H1 (cell line): ENCODE measurements around the gene HIBCH. TPM values are rescaled to one million over a fixed set of nuclear protein-coding genes. Genes with fewer than 3 reads are reported as not detected.

Source experiments
- CTCF ChIA-PET: fragments of 300-600 bp; sonication (Branson Sonifier 250); formaldehyde crosslinking; loops from one replicate; lab custom pipeline; 2021; ENCODE audit not compliant: partially characterized antibody; lab: Charles Lee
- POLR2A ChIA-PET: fragments of 300-600 bp; sonication (Branson Sonifier 250); formaldehyde crosslinking; loops from one replicate; lab custom pipeline; 2021; ENCODE audit warnings: inconsistent platforms; ENCODE audit not compliant: partially characterized antibody; lab: Charles Lee
- DNase-seq, 2 experiments: peaks; one replicate each; pipeline versions ENCODE4 v3.0.0 to v3.0.0-alpha.2; 2010 to 2022; ENCODE audit warnings: low spot score in 2 of 2, low read depth in 1 of 2, mixed read lengths in 1 of 2
- FAIRE-seq: peaks from 2 replicates; lab custom pipeline; 2011; peaks lifted over from hg19 to GRCh38; lab: Jason Lieb, UNC
- H2AFZ ChIP-seq: 2 replicates; pipeline ENCODE4 v1.8.1; 2012; ENCODE audit warnings: low read length, inconsistent platforms
- H2AK5ac ChIP-seq: 2 replicates; pipeline ENCODE4 v1.6.1; 2013; ENCODE audit warnings: low read depth, low read length
- H2BK120ac ChIP-seq: replicated peaks from 2 replicates; pipeline ENCODE3; 2013; ENCODE audit warnings: low read depth, low read length, inconsistent platforms
- H2BK12ac ChIP-seq: 2 replicates; pipeline ENCODE4 v1.6.1; 2013; ENCODE audit warnings: low read depth, low read length
- H2BK15ac ChIP-seq: 2 replicates; pipeline ENCODE4 v1.6.1; 2013; ENCODE audit warnings: low read length
- H2BK20ac ChIP-seq: 2 replicates; pipeline ENCODE4 v1.6.1; 2013; ENCODE audit warnings: low read length
- H2BK5ac ChIP-seq: 2 replicates; pipeline ENCODE4 v1.6.1; 2013; ENCODE audit warnings: low read depth, low read length
- H3K14ac ChIP-seq: 2 replicates; pipeline ENCODE4 v1.6.1; 2013; ENCODE audit warnings: inconsistent platforms; ENCODE audit not compliant: insufficient read length
- H3K18ac ChIP-seq: 2 replicates; pipeline ENCODE4 v1.6.1; 2013; ENCODE audit warnings: low read length; ENCODE audit errors: extremely low read depth
- H3K23ac ChIP-seq: 2 replicates; pipeline ENCODE4 v1.6.1; 2013; ENCODE audit warnings: inconsistent platforms; ENCODE audit not compliant: insufficient read length
- H3K23me2 ChIP-seq: 2 replicates; pipeline ENCODE4 v1.6.1; 2013; ENCODE audit warnings: low read depth, low read length
- H3K27ac ChIP-seq: 2 replicates; pipeline ENCODE4 v1.6.1; 2011; ENCODE audit warnings: low read depth, low read length, inconsistent platforms
- H3K27me3 ChIP-seq, 4 experiments: replicated peaks in 1 of 4; 1 replicate in 1 of 4; 2 replicates in 3 of 4; pipeline versions ENCODE4 v1.6.1 to v1.8.1; 2011 to 2013; ENCODE audit warnings: low read length in 3 of 4, mild to moderate bottlenecking in 3 of 4, inconsistent platforms in 2 of 4, mixed read lengths in 2 of 4, moderate library complexity in 1 of 4; ENCODE audit not compliant: control insufficient read depth in 3 of 4, insufficient read depth in 3 of 4; ENCODE audit errors: extremely low read depth in 1 of 4
- H3K36me3 ChIP-seq, 4 experiments: 2 replicates each; pipeline versions ENCODE4 v1.6.1 to v1.8.1; 2011 to 2013; ENCODE audit warnings: mild to moderate bottlenecking in 4 of 4, low read length in 3 of 4, moderate library complexity in 2 of 4, control low read depth in 1 of 4, inconsistent platforms in 1 of 4; ENCODE audit not compliant: insufficient read depth in 4 of 4, control insufficient read depth in 2 of 4
- H3K4ac ChIP-seq: replicated peaks from 2 replicates; pipeline ENCODE3; 2013; ENCODE audit warnings: low read length, low read depth, mixed read lengths, inconsistent platforms; ENCODE audit not compliant: insufficient read length
- H3K4me1 ChIP-seq, 4 experiments: replicated peaks in 1 of 4; 1 replicate in 1 of 4; 2 replicates in 3 of 4; pipeline versions ENCODE4 v1.6.1 to v1.8.1; 2011 to 2013; ENCODE audit warnings: low read length in 3 of 4, inconsistent platforms in 2 of 4, mixed read lengths in 1 of 4; ENCODE audit not compliant: insufficient read depth in 4 of 4, control insufficient read depth in 3 of 4
- H3K4me2 ChIP-seq, 2 experiments: 2 replicates each; pipeline versions ENCODE4 v1.6.1 to v1.8.1; 2011 to 2013; ENCODE audit warnings: low read depth in 2 of 2, low read length in 2 of 2, control low read depth in 1 of 2, inconsistent platforms in 1 of 2, mild to moderate bottlenecking in 1 of 2; ENCODE audit not compliant: insufficient read depth in 1 of 2
- H3K4me3 ChIP-seq, 4 experiments: fragments of 200-600, 300-600 bp in 1 of 4; sonication (generic), shearing (Covaris generic), sonication (Bioruptor Twin) in 1 of 4; 2 replicates each; pipeline versions ENCODE4 v1.5.1 to v1.8.1; 2011 to 2016; ENCODE audit warnings: low read length in 4 of 4, low read depth in 3 of 4, control low read depth in 2 of 4, inconsistent platforms in 2 of 4, mild to moderate bottlenecking in 2 of 4, mixed read lengths in 1 of 4, moderate library complexity in 1 of 4; ENCODE audit not compliant: insufficient read depth in 2 of 4; ENCODE audit errors: extremely low read depth in 1 of 4
- H3K56ac ChIP-seq: replicated peaks from 2 replicates; pipeline ENCODE3; 2013; ENCODE audit warnings: low read depth, mild to moderate bottlenecking, mixed read lengths, low read length, inconsistent platforms; ENCODE audit not compliant: insufficient read length
- H3K79me1 ChIP-seq: 2 replicates; pipeline ENCODE4 v1.6.1; 2013; ENCODE audit warnings: low read depth, low read length, control low read depth
- H3K79me2 ChIP-seq, 2 experiments: 2 replicates each; pipeline versions ENCODE4 v1.6.1 to v1.8.1; 2012 to 2013; ENCODE audit warnings: low read length in 2 of 2, mild to moderate bottlenecking in 2 of 2, inconsistent platforms in 1 of 2; ENCODE audit not compliant: insufficient read depth in 2 of 2, control insufficient read depth in 1 of 2
- H3K9ac ChIP-seq, 4 experiments: replicated peaks in 1 of 4; 1 replicate in 1 of 4; 2 replicates in 3 of 4; pipeline versions ENCODE4 v1.6.1 to v1.8.1; 2011 to 2013; ENCODE audit warnings: low read depth in 3 of 4, low read length in 3 of 4, control low read depth in 2 of 4, mild to moderate bottlenecking in 2 of 4, moderate library complexity in 2 of 4, inconsistent platforms in 1 of 4; ENCODE audit errors: extremely low read depth in 1 of 4
- H3K9me3 ChIP-seq, 2 experiments: 2 replicates each; pipeline versions ENCODE4 v1.6.1 to v1.8.1; 2012 to 2013; ENCODE audit warnings: mild to moderate bottlenecking in 2 of 2, moderate library complexity in 2 of 2, control low read depth in 1 of 2, inconsistent platforms in 1 of 2, low read depth in 1 of 2, low read length in 1 of 2, mixed read lengths in 1 of 2; ENCODE audit not compliant: insufficient read depth in 2 of 2
- H4K20me1 ChIP-seq, 2 experiments: replicated peaks in 1 of 2; 2 replicates each; pipeline versions ENCODE3 to v1.8.1; 2011 to 2013; ENCODE audit warnings: inconsistent platforms in 2 of 2, low read length in 2 of 2, mild to moderate bottlenecking in 1 of 2; ENCODE audit not compliant: insufficient read depth in 2 of 2, control insufficient read depth in 1 of 2
- H4K5ac ChIP-seq: 2 replicates; pipeline ENCODE4 v1.6.1; 2013; ENCODE audit warnings: low read length, low read depth, mixed read lengths, inconsistent platforms; ENCODE audit not compliant: insufficient read length
- H4K8ac ChIP-seq: 2 replicates; pipeline ENCODE4 v1.8.0; 2013; ENCODE audit warnings: mild to moderate bottlenecking, moderate library complexity, low read length, inconsistent platforms; ENCODE audit not compliant: insufficient read depth; ENCODE audit errors: extremely low read depth
- H4K91ac ChIP-seq: replicated peaks from 2 replicates; pipeline ENCODE3; 2013; ENCODE audit warnings: low read length, mixed read lengths, inconsistent platforms; ENCODE audit not compliant: insufficient read length
- SP1 ChIP-seq: IDR thresholded peaks from 2 replicates; pipeline ENCODE4 v1.6.1; 2011; ENCODE audit warnings: low read depth, low read length
- TBP ChIP-seq: IDR thresholded peaks from 2 replicates; pipeline ENCODE4 v1.6.1; 2011; ENCODE audit warnings: low read depth, low read length, improper control_type of control experiment
- TEAD4 ChIP-seq: IDR thresholded peaks from 2 replicates; pipeline ENCODE4 v1.6.1; 2012; ENCODE audit warnings: low read depth, low read length, inconsistent platforms, mixed read lengths
- WGBS, 2 experiments: shearing (Covaris generic) in 1 of 2; methylation state at CpG; one replicate each; pipeline versions ENCODE4 v1.1.6 to v1.1.7; 2013 to 2015; ENCODE audit warnings: low lambda C conversion rate in 2 of 2, mixed read lengths in 2 of 2, inconsistent platforms in 1 of 2, low coverage in 1 of 2, missing lambda C conversion rate in 1 of 2; ENCODE audit not compliant: insufficient replicate concordance in 2 of 2, insufficient coverage in 1 of 2, insufficient read length in 1 of 2; ENCODE audit errors: extremely low coverage in 1 of 2, missing lambda C conversion rate in 1 of 2; 5-methylcytosine and 5-hydroxymethylcytosine counted together
- polyA plus RNA-seq, 7 experiments: library from polyadenylated mRNA; depleted of rRNA in 3 of 7; stranded (reverse) in 5 of 7; unstranded in 2 of 7; fragments of >200 nt in 5 of 7; fragments of 200-250 nt in 2 of 7; gene quantifications; 1 replicate in 5 of 7; 2 replicates in 1 of 7; 4 replicates in 1 of 7; pipeline versions ENCODE4 v1.2.1 to v1.2.3, GENCODE V29; 2011 to 2013; ENCODE audit warnings: missing spikeins in 2 of 7, mixed read lengths in 2 of 7
- total RNA-seq: library from RNA; stranded (reverse); fragmentation: NEBNext Ultra II Directional; extraction: Animal tissue kit (Norgen Biotek cat#: 25700); gene quantifications from 2 replicates; pipeline ENCODE4 v1.2.1, GENCODE V29; 2021

HIBCH gene
- total and polyA plus RNA-seq, 2 of the 8 experiments (the other 6 are each of a cell fraction or from before 2014, with no cell fraction given), result 7.5 to 31.8 TPM

DNA sequence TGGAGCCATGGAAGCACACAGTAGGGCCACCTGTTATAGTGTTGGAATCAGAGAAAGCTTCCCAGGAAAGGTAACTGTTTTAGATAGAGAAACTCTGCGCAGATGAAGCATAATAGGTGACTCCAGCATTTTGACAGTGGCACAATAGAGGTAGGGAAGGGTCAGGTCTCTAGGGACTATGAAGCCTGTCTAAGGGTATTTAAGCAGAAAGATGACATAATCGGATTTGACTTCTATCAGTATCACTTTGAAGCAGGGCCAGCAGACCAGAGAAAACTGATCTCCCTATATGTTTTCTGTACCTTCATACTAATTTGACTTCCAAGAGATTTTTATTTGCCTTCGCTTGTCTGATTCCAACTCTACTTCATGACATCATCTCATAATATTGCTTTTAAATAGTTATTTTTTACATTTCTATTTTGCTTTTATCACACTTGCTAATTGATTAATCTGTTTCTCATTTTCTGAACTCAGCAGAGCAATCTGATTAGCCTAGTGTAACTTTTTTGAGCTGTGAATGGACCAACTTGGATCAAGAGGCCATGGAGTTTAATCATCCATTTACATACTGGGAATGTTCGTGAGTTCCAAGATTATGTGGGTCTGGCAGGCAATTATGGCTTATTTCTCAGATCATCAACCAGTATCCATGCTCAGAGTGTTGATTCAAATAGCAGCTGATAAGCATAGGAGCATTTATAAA, 8.4 kb upstream of the HIBCH start:
- no peak for DNase-seq
- Histone ChIP-seq H3K18ac (no peak overlapping the region), H2BK20ac (no peak overlapping the region), H3K9ac (no peak overlapping the region), H2BK12ac (no peak overlapping the region), H3K4ac (no peak overlapping the region), H3K27ac (no peak overlapping the region), H3K79me1 (no peaks in the 10 kb centered on the region), H3K27me3 (no peaks in the 10 kb centered on the region), H4K8ac (no peak overlapping the region), H4K20me1 (no peaks in the 10 kb centered on the region)
- WGBS, 2 experiments, result 90% methylated on average over 4 of the region's 4 CpGs; no CpG with 5 or more reads in 1 of the 2 experiments
- no peak for TF ChIP-seq TBP
- no peak for TF ChIP-seq TEAD4
- TF ChIP-seq SP1, result no peak
- TF ChIP-seq, all 59 proteins: peak for 0
- Histone ChIP-seq H4K5ac (no peak overlapping the region), H3K23me2 (no peaks in the 10 kb centered on the region), H3K79me2 (no peaks in the 10 kb centered on the region), H3K56ac (no peak overlapping the region), H2BK15ac (no peak overlapping the region), H3K14ac (no peak overlapping the region), H3K36me3 (no peaks in the 10 kb centered on the region), H3K9me3 (no peaks in the 10 kb centered on the region), H3K4me3 (no peak overlapping the region), H3K23ac (no peak overlapping the region), H2AK5ac (no peak overlapping the region), H2AFZ (peak overlapping the region; percentile 29; the same call in 1 of the 2 replicates), H3K4me2 (no peak overlapping the region), H2BK120ac (no peak overlapping the region), H3K4me1 (no peaks in the 10 kb centered on the region), H4K91ac (no peak overlapping the region), H2BK5ac (no peak overlapping the region)
- FAIRE-seq, result no peak
- CTCF ChIA-PET, result interaction anchor here (0.6 to 1.5 kb wide), 4 partner anchors 8 to 523 kb away, joined by 3 to 4 read pairs (median 4); partner anchors contain the start of gene HIBCH
- POLR2A ChIA-PET, result no interaction called here
